SH-SY5Y (cell line): ENCODE results near the gene SYT17.

Source experiments
- GATA2 ChIP-seq: IDR thresholded peaks from 2 replicates; pipeline ENCODE4 v1.6.1; 2011; ENCODE audit warnings: mild to moderate bottlenecking, low read depth, low read length
- GATA3 ChIP-seq: IDR thresholded peaks from 2 replicates; pipeline ENCODE4 v1.6.1; 2011; ENCODE audit warnings: low read depth, mild to moderate bottlenecking, low read length, moderate library complexity

DNA sequence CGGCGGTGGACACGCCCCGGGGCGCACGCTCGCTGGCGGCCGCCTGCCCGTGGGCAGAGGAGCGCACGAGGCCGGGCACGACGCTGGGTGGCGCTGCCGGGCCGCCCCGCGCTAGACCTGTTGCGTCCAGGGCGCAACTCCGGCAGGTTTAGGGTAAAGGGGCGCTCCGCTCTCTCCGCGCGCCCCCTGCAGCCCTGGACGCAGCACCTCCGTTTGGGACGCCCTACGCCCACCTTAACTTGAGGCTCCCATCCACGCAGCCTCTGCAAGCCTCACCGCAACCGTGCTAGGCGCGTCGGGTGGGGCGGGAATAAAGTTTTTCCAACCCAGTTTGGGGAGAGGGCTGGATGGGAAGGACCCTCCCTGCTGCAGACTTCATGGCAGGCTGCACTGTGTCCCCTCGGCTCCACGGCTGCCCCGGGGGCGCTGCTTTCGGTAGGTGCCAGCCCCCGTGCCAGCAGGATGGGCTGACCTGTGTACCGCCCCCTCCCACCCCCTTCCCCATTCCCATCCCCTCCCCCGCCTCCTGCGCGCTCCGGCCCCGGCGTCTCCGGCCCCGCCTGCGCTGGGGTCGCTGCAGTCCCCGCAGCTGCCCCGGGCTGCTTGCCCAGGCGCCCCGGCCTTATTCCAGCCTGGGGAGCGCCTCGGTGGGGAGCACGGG, at the start of gene SYT17:
- TF ChIP-seq GATA2, result peak; percentile 11; the same call in 1 of the 2 replicates
- TF ChIP-seq GATA3, result no peak
